Upper lobe of left lung (tissue), 6 donors: ENCODE results near the gene NCOA6. TPM values are rescaled to one million over a fixed set of nuclear protein-coding genes. Genes with fewer than 3 reads are reported as not detected.

ENCODE experiments used
- ATAC-seq, 2 donors: fragments of 200-7000 bp; cut with Tn5 transposase; one replicate each; pipeline ENCODE4 v1.9.1; 2022; ENCODE audit warnings: mild to moderate bottlenecking in 2 of 2, moderate library complexity in 2 of 2; ENCODE audit not compliant: low FRiP score in 2 of 2
- DNase-seq, 2 donors: peaks; one replicate each; pipeline ENCODE4 v3.0.0-alpha.2; 2019 to 2020
- H3K27ac ChIP-seq, 4 donors: fragments of 200-600 bp; sonication (generic); one replicate each; pipeline ENCODE4 v1.5.1; 2016 to 2019
- H3K27me3 ChIP-seq, 4 donors: fragments of 200-600 bp; sonication (generic); one replicate each; pipeline ENCODE4 v1.5.1; 2017 to 2019
- H3K36me3 ChIP-seq, 4 donors: fragments of 200-600 bp; sonication (generic); one replicate each; pipeline ENCODE4 v1.5.1; 2016 to 2019
- H3K4me1 ChIP-seq, 4 donors: fragments of 200-600 bp; sonication (generic); one replicate each; pipeline ENCODE4 v1.5.1; 2018 to 2019
- H3K4me3 ChIP-seq, 4 donors: fragments of 200-600 bp; sonication (generic); one replicate each; pipeline ENCODE4 v1.5.1; 2017 to 2019; ENCODE audit warnings: mild to moderate bottlenecking in 2 of 4, moderate library complexity in 1 of 4
- H3K9me3 ChIP-seq, 4 donors: fragments of 200-600 bp; sonication (generic); one replicate each; pipeline ENCODE4 v1.5.1; 2018 to 2019
- EP300 ChIP-seq, 4 donors: sonication (generic); formaldehyde crosslinking; IDR thresholded peaks; one replicate each; pipeline ENCODE4 v1.5.1; 2017; ENCODE audit warnings: antibody characterized with exemption in 4 of 4, control low read depth in 2 of 4
- POLR2A ChIP-seq, 4 donors: fragments of 450-650 bp; IDR thresholded peaks; one replicate each; pipeline ENCODE4 v1.5.1; 2016 to 2017; ENCODE audit warnings: antibody characterized with exemption in 4 of 4, mild to moderate bottlenecking in 2 of 4
- POLR2AphosphoS5 ChIP-seq, 2 donors: sonication (generic); formaldehyde crosslinking; IDR thresholded peaks; one replicate each; pipeline ENCODE4 v1.5.1; 2017; ENCODE audit warnings: antibody characterized with exemption in 2 of 2
- WGBS, 2 donors: methylation state at CpG; one replicate each; pipeline ENCODE4 v1.1.5; 2017 to 2018; 5-methylcytosine and 5-hydroxymethylcytosine counted together
- total RNA-seq, 6 donors: library from RNA; depleted of rRNA in 4 of 6; stranded (reverse); fragments of >200 nt in 4 of 6; gene quantifications; one replicate each; pipeline versions ENCODE4 v1.1.0 to v1.2.1, GENCODE V29; 2016 to 2021
- TF ChIP-seq, protein P1 (sequence below), 6 experiments: fragments of 450-650 bp in 4 of 6; fragments of 200-600 bp in 2 of 6; sonication (generic) in 2 of 6; IDR thresholded peaks; one replicate each; pipeline ENCODE4 v1.5.1; 2016 to 2019; ENCODE audit warnings: antibody characterized with exemption in 6 of 6
- donor health status: DM: no; HTN: no; CAD: no; lungs with moderate emphysema.
- donor health status: DM: no; HTN: yes; CAD: no; lungs with severe emphysema.

NCOA6 gene
- total RNA-seq, 6 donors from 2014 or later: 23.0 to 68.1 (median 25.8) TPM

DNA sequence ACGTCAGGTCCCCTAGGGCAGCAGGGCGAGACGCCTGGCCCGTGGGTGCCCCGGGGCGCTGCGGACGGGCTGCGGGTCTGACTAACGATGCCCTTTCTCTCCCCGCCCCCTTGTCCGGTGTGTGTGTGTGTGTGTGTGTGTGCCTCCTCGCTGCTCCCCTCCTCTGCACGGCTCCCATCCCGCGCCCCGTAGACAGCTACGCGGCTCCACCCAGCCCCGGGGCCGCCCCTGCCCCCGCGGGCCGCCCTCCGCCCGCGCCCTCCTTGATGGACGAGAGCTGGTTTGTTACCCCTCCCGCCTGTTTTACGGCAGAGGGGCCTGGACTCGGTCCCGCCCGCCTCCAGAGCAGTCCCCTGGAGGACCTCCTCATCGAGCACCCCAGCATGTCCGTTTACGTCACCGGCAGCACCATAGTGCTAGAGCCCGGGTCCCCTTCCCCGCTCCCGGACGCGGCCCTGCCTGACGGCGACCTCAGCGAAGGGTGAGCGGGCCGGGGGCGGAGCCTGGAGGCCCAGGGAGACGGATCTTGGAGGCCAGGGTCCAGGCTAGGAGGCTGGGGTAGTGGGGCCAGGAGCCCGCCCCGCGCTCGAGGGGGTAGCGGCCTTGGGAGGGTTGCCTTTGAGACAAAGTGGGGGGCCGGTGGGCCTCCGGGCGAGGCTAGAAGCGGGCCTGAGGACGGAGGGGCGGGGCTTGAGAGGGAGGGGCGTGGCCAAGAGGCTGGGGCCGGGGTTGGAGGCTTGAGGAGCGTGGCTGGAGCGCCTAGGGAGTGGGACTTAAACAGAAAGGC is 116.2 kb downstream of the NCOA6 start:
- H3K36me3 ChIP-seq: peaks cover 0 to 12% (median 10%) of the 10 kb centered on the region in 4 donors
- peak overlapping the region; percentile 79 to 92 (median 88) for H3K27ac ChIP-seq
- 2 to 3% methylated on average over 10 to 15 of the region's 64 CpGs for WGBS, 2 donors
- DNase-seq (peak; percentile 80 to 96), ATAC-seq (peak; percentile 75 to 87)
- TF ChIP-seq EP300 (IDR thresholded peaks at IDR 0.05) (no peak), POLR2A (IDR thresholded peaks at IDR 0.05) (peak in 2 of 4 donors; percentile 38 to 43), POLR2AphosphoS5 (IDR thresholded peaks at IDR 0.05) (peak in 1 of 2 donors; percentile 31)
- TF ChIP-seq, protein P1, sequence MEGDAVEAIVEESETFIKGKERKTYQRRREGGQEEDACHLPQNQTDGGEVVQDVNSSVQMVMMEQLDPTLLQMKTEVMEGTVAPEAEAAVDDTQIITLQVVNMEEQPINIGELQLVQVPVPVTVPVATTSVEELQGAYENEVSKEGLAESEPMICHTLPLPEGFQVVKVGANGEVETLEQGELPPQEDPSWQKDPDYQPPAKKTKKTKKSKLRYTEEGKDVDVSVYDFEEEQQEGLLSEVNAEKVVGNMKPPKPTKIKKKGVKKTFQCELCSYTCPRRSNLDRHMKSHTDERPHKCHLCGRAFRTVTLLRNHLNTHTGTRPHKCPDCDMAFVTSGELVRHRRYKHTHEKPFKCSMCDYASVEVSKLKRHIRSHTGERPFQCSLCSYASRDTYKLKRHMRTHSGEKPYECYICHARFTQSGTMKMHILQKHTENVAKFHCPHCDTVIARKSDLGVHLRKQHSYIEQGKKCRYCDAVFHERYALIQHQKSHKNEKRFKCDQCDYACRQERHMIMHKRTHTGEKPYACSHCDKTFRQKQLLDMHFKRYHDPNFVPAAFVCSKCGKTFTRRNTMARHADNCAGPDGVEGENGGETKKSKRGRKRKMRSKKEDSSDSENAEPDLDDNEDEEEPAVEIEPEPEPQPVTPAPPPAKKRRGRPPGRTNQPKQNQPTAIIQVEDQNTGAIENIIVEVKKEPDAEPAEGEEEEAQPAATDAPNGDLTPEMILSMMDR (IDR thresholded peaks at IDR 0.05): no peak
- H3K4me3 ChIP-seq: peak overlapping the region; percentile 58 to 87 (median 76)
- H3K4me1 ChIP-seq: peaks cover 23 to 44% (median 38%) of the 10 kb centered on the region in 4 donors
- H3K27me3 ChIP-seq: peaks cover 0 to 7% (median 0%) of the 10 kb centered on the region in 4 donors
- H3K9me3 ChIP-seq: no peaks in the 10 kb centered on the region

DNA sequence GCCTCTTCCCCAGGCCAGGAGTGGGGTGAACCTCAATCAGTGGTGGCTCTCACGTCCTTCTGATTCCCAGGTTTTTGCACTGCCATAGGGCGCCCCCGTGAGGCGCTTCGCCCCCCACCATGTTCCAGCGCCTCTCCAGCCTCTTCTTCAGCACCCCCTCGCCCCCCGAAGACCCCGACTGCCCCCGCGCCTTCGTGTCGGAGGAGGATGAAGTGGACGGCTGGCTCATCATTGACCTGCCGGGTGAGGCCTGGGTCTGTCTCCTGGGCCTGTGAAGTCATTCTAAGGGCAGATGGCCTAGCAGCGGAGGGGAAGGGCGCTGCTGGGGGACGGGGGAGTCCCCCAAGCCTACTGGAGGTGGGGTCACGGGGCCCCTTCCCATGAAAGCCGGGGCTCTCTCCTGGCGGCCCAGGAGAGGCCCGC is 116.8 kb downstream of the NCOA6 start:
- H3K27me3 ChIP-seq: peaks cover 0 to 7% (median 0%) of the 10 kb centered on the region in 4 donors
- no peak for TF ChIP-seq POLR2A (IDR thresholded peaks at IDR 0.05)
- TF ChIP-seq, protein P1 (IDR thresholded peaks at IDR 0.05): peak in 4 of 6 experiments; percentile 24 to 63 (median 55)
- peak overlapping the region; percentile 79 to 92 (median 88) for H3K27ac ChIP-seq
- peak; percentile 69 to 89 for DNase-seq
- peaks cover 23 to 38% (median 38%) of the 10 kb centered on the region in 4 donors for H3K4me1 ChIP-seq
- ATAC-seq: no peak
- peaks cover 0 to 6% (median 3%) of the 10 kb centered on the region in 4 donors for H3K36me3 ChIP-seq
- WGBS, 2 donors: 0 to 4% methylated on average over 1 to 6 of the region's 22 CpGs
- H3K4me3 ChIP-seq: peak overlapping the region; percentile 58 to 87 (median 76)
- H3K9me3 ChIP-seq: no peaks in the 10 kb centered on the region

GRCh38 chr20:34706912-34707784 is 118.3 kb downstream of the NCOA6 start:
- H3K27me3 ChIP-seq: peaks cover 0 to 7% (median 0%) of the 10 kb centered on the region in 4 donors
- peak overlapping the region in 2 of 4 donors; percentile 2 to 94 for H3K27ac ChIP-seq
- H3K36me3 ChIP-seq: no peaks in the 10 kb centered on the region
- TF ChIP-seq POLR2A (IDR thresholded peaks at IDR 0.05): no peak
- TF ChIP-seq, protein P1 (IDR thresholded peaks at IDR 0.05): no peak
- TF ChIP-seq POLR2AphosphoS5 (IDR thresholded peaks at IDR 0.05): no peak
- no peak for TF ChIP-seq EP300 (IDR thresholded peaks at IDR 0.05)
- H3K4me3 ChIP-seq: no peak overlapping the region
- ATAC-seq: no peak
- no peaks in the 10 kb centered on the region for H3K9me3 ChIP-seq
- WGBS, 2 donors: 80 to 87% methylated on average over 2 to 3 of the region's 3 CpGs
- DNase-seq: no peak
- H3K4me1 ChIP-seq: peaks cover 27 to 43% (median 41%) of the 10 kb centered on the region in 4 donors

DNA sequence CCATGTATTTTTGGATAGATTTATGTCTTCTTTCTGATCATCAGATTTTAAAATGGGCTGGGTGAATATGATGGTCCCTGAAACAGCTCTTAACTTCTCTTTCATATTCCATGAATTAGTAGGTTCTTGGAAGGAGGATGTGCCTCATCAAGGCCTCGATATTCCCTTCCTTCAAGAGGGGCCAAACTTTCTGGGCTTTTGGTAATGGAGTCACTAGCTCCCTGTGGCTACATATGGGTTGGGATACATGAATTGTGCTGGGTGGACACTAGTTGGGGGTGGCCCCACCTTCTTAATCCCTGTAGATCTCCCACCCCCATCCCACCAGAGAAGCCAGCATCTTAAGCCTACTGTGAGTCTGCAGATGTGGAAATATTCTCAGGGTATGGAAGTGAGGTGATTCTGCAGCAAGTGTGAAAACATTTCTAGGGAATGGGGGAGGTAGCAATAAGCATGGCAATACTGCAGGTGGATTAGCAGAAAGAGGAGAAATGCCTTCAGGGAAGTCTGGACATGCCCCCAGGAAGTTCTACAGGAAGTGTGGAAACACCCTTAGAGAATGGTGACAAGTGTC is 119.1 kb downstream of the NCOA6 start:
- peak overlapping the region in 3 of 4 donors; percentile 94 to 100 (median 99) for H3K27ac ChIP-seq
- WGBS, 2 donors: 100% methylated on average over 1 of the region's 1 CpG
- ATAC-seq: no peak
- TF ChIP-seq, protein P1 (IDR thresholded peaks at IDR 0.05): no peak
- no peak for TF ChIP-seq EP300 (IDR thresholded peaks at IDR 0.05)
- TF ChIP-seq POLR2AphosphoS5 (IDR thresholded peaks at IDR 0.05): no peak
- TF ChIP-seq POLR2A (IDR thresholded peaks at IDR 0.05): no peak
- no peaks in the 10 kb centered on the region for H3K9me3 ChIP-seq
- H3K36me3 ChIP-seq: no peaks in the 10 kb centered on the region
- peaks cover 27 to 43% (median 41%) of the 10 kb centered on the region in 4 donors for H3K4me1 ChIP-seq
- peaks cover 0 to 7% (median 0%) of the 10 kb centered on the region in 4 donors for H3K27me3 ChIP-seq
- H3K4me3 ChIP-seq: no peak overlapping the region
- DNase-seq: no peak
